Measurements from ENCODE around the gene FBXL16.

The FBXL16 gene

GRCh38 chr16:679814-680624 is 25.6 kb downstream of the FBXL16 start, which contains the start of gene STUB1:
TSS of gene STUB1 (plus strand) at chr16:680410. CDS start at chr16:680526, 116 bp downstream.
- in situ Hi-C loops (cut with MboI; ENCODE audit: low pct_unique_long_range_greater_than_20kb, low sequenced_read_pairs, unreplicated experiment): no loop called here
- DNase-seq (ENCODE audit: low spot score): peak; percentile 92
- TF ChIP-seq CTCF (IDR thresholded peaks at IDR 0.05; ENCODE audit: extremely low read depth, insufficient read depth, missing control alignments): no peak

- TF ChIP-seq CTCF (IDR thresholded peaks at IDR 0.05; ENCODE audit: extremely low read depth, insufficient read depth, missing control alignments): no peak
- in situ Hi-C loops (cut with MboI; ENCODE audit: low pct_unique_long_range_greater_than_20kb, low sequenced_read_pairs, unreplicated experiment): no loop called here
- peak; percentile 70 for DNase-seq (ENCODE audit: low spot score)
Measured at GRCh38 chr16:678858-679813, 26.5 kb downstream of the FBXL16 start.

GRCh38 chr16:678209-678857 is 27.3 kb downstream of the FBXL16 start:
- in situ Hi-C loops (cut with MboI; ENCODE audit: low pct_unique_long_range_greater_than_20kb, low sequenced_read_pairs, unreplicated experiment): no loop called here
- TF ChIP-seq CTCF (IDR thresholded peaks at IDR 0.05; ENCODE audit: extremely low read depth, insufficient read depth, missing control alignments): no peak
- DNase-seq (ENCODE audit: low spot score): no peak

- no peak for TF ChIP-seq CTCF (IDR thresholded peaks at IDR 0.05; ENCODE audit: extremely low read depth, insufficient read depth, missing control alignments)
- DNase-seq (ENCODE audit: low spot score): no peak
Measured at GRCh38 chr16:677316-678190, 28.0 kb downstream of the FBXL16 start.

GRCh38 chr16:676913-677312 is 28.7 kb downstream of the FBXL16 start:
- no peak for DNase-seq (ENCODE audit: low spot score)
- in situ Hi-C loops (cut with MboI; ENCODE audit: low pct_unique_long_range_greater_than_20kb, low sequenced_read_pairs, unreplicated experiment): no loop called here

More at GRCh38 chr16:677316-678190, 28.0 kb downstream of the FBXL16 start:
- in situ Hi-C loops (cut with MboI; ENCODE audit: low pct_unique_long_range_greater_than_20kb, low sequenced_read_pairs, unreplicated experiment): no loop called here

More at GRCh38 chr16:676913-677312, 28.7 kb downstream of the FBXL16 start:
- TF ChIP-seq CTCF (IDR thresholded peaks at IDR 0.05; ENCODE audit: extremely low read depth, insufficient read depth, missing control alignments): no peak

Measured in GM13977 (cell line).